ENCODE results near the gene SCN1A.

DNA sequence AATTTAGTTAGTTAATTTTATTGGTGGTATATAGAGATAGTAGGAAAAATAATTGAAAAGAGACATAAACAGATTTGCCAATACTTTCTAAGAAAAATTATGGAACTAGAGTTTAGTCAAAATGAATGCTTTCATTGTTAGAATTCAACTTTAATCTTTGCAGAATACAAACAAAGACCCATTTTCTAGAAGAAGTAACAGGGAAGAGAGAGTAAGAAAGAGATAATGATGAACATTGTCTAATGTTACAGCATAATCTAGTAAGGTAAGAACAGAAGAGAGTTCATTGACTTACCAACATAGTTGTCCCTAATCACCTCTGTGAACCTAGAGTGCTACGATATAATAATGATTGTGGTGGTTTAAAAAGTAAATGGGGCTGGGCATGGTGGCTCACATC, 23.7 kb downstream of the SCN1A start:
- TF ChIP-seq, protein P1, sequence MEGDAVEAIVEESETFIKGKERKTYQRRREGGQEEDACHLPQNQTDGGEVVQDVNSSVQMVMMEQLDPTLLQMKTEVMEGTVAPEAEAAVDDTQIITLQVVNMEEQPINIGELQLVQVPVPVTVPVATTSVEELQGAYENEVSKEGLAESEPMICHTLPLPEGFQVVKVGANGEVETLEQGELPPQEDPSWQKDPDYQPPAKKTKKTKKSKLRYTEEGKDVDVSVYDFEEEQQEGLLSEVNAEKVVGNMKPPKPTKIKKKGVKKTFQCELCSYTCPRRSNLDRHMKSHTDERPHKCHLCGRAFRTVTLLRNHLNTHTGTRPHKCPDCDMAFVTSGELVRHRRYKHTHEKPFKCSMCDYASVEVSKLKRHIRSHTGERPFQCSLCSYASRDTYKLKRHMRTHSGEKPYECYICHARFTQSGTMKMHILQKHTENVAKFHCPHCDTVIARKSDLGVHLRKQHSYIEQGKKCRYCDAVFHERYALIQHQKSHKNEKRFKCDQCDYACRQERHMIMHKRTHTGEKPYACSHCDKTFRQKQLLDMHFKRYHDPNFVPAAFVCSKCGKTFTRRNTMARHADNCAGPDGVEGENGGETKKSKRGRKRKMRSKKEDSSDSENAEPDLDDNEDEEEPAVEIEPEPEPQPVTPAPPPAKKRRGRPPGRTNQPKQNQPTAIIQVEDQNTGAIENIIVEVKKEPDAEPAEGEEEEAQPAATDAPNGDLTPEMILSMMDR (IDR thresholded peaks at IDR 0.05), result no peak
- TF ChIP-seq POLR2AphosphoS5 (IDR thresholded peaks at IDR 0.05), result no peak

Data from upper lobe of left lung (tissue), 4 donors.